Neural cell (in vitro differentiated cells): ENCODE data around the gene EPS8L2. TPM values are rescaled to one million over a fixed set of nuclear protein-coding genes. Genes with fewer than 3 reads are reported as not detected.

Source experiments
- H2AFZ ChIP-seq: fragments of 200-600, 300-800 bp; sonication (generic), shearing (Covaris generic); 2 replicates; pipeline ENCODE4 v1.6.0; 2014; ENCODE audit warnings: low read depth, mild to moderate bottlenecking, antibody characterized with exemption, low read length, moderate library complexity
- H3F3A ChIP-seq: fragments of 200-600 bp; shearing (Covaris generic); 2 replicates; pipeline ENCODE4 v1.6.1; 2016; ENCODE audit warnings: mild to moderate bottlenecking, moderate library complexity, mixed read lengths, antibody characterized with exemption, low read length; ENCODE audit not compliant: insufficient read depth, poor library complexity, severe bottlenecking
- H3K27ac ChIP-seq: fragments of 200-600, 300-800 bp; sonication (generic), shearing (Covaris generic); 2 replicates; pipeline ENCODE4 v1.5.1; 2014; ENCODE audit warnings: mild to moderate bottlenecking, low read length, moderate library complexity
- H3K27me3 ChIP-seq: fragments of 300-800, 200-600 bp; sonication (generic), shearing (Covaris generic); 2 replicates; pipeline ENCODE4 v1.6.0; 2014; ENCODE audit warnings: mild to moderate bottlenecking, low read depth, low read length, moderate library complexity; ENCODE audit not compliant: insufficient read depth
- H3K36me3 ChIP-seq: fragments of 300-800, 200-600 bp; sonication (generic), shearing (Covaris generic); 2 replicates; pipeline ENCODE4 v1.5.1; 2014; ENCODE audit warnings: mild to moderate bottlenecking, antibody characterized with exemption, low read length, moderate library complexity; ENCODE audit not compliant: insufficient read depth
- H3K4me2 ChIP-seq: fragments of 300-800, 200-600 bp; sonication (generic), shearing (Covaris generic); 2 replicates; pipeline ENCODE4 v1.6.0; 2014; ENCODE audit warnings: mild to moderate bottlenecking, low read length
- H3K4me3 ChIP-seq: fragments of 300-800, 200-600 bp; sonication (generic), shearing (Covaris generic); 2 replicates; pipeline ENCODE4 v1.5.1; 2014; ENCODE audit warnings: mild to moderate bottlenecking, low read length, moderate library complexity
- H3K79me2 ChIP-seq: fragments of 200-600 bp; shearing (Covaris generic); replicated peaks from 2 replicates; pipeline ENCODE4 v1.6.0; 2014; ENCODE audit warnings: mild to moderate bottlenecking, low read length, moderate library complexity; ENCODE audit not compliant: insufficient read depth
- H3K9ac ChIP-seq: fragments of 300-800, 200-600 bp; sonication (generic), shearing (Covaris generic); 2 replicates; pipeline ENCODE4 v1.6.1; 2016; ENCODE audit warnings: mild to moderate bottlenecking, low read length, mixed read lengths
- H3K9me2 ChIP-seq: fragments of 200-600 bp; shearing (Covaris generic); 2 replicates; pipeline ENCODE4 v1.6.1; 2016; ENCODE audit warnings: mild to moderate bottlenecking, low read length, mixed read lengths; ENCODE audit not compliant: insufficient read depth
- H3K9me3 ChIP-seq: fragments of 200-600, 300-800 bp; sonication (generic), shearing (Covaris generic); 2 replicates; pipeline ENCODE4 v1.6.1; 2016; ENCODE audit warnings: mild to moderate bottlenecking, mixed run types, low read length, moderate library complexity, mixed read lengths
- H4K20me1 ChIP-seq: fragments of 200-600 bp; shearing (Covaris generic); 2 replicates; pipeline ENCODE4 v1.6.1; 2016; ENCODE audit warnings: mild to moderate bottlenecking, mixed run types; ENCODE audit not compliant: insufficient read depth
- EP300 ChIP-seq: fragments of 450-650 bp; conservative IDR thresholded peaks from 2 replicates; pipeline ENCODE4 v1.6.1; 2014; ENCODE audit warnings: antibody characterized with exemption, mild to moderate bottlenecking, moderate library complexity; ENCODE audit not compliant: poor library complexity, severe bottlenecking
- EZH2 ChIP-seq: fragments of 200-600, 300-800 bp; shearing (Covaris generic), sonication (generic); IDR thresholded peaks from 2 replicates; pipeline ENCODE4 v1.6.1; 2014; ENCODE audit warnings: antibody characterized with exemption, low read length, borderline replicate concordance, mild to moderate bottlenecking; ENCODE audit not compliant: insufficient read depth, poor library complexity, severe bottlenecking
- MXI1 ChIP-seq: fragments of 450-650 bp; conservative IDR thresholded peaks from 2 replicates; pipeline ENCODE4 v1.6.1; 2014; ENCODE audit warnings: antibody characterized with exemption, mild to moderate bottlenecking; ENCODE audit not compliant: poor library complexity, severe bottlenecking
- POLR2AphosphoS5 ChIP-seq: IDR thresholded peaks from 2 replicates; pipeline ENCODE4 v1.6.1; 2012
- RAD21 ChIP-seq: fragments of 450-650 bp; conservative IDR thresholded peaks from 2 replicates; pipeline ENCODE4 v1.6.1; 2014; ENCODE audit warnings: antibody characterized with exemption, mild to moderate bottlenecking, moderate library complexity
- SMC3 ChIP-seq: fragments of 450-650 bp; conservative IDR thresholded peaks from 2 replicates; pipeline ENCODE4 v1.6.1; 2014; ENCODE audit warnings: antibody characterized with exemption, mild to moderate bottlenecking, moderate library complexity; ENCODE audit not compliant: poor library complexity
- TAF1 ChIP-seq: IDR thresholded peaks from 2 replicates; pipeline ENCODE4 v1.6.1; 2012; ENCODE audit warnings: low read depth
- polyA plus RNA-seq: library from polyadenylated mRNA; depleted of rRNA; stranded (reverse); fragments of >200 nt; gene quantifications from 2 replicates; pipeline ENCODE4 v1.2.3, GENCODE V29; 2014
- TF ChIP-seq, protein P1 (sequence below): fragments of 450-650 bp; IDR thresholded peaks from 2 replicates; pipeline ENCODE4 v1.5.1; 2014; ENCODE audit warnings: antibody characterized with exemption, mild to moderate bottlenecking, moderate library complexity; ENCODE audit not compliant: poor library complexity, severe bottlenecking
- TF ChIP-seq, protein P2 (sequence below): IDR thresholded peaks from 2 replicates; pipeline ENCODE4 v1.6.1; 2012; ENCODE audit warnings: borderline replicate concordance

EPS8L2 gene
- polyA plus RNA-seq, 1 donor from 2014 or later: 7.5 TPM

DNA sequence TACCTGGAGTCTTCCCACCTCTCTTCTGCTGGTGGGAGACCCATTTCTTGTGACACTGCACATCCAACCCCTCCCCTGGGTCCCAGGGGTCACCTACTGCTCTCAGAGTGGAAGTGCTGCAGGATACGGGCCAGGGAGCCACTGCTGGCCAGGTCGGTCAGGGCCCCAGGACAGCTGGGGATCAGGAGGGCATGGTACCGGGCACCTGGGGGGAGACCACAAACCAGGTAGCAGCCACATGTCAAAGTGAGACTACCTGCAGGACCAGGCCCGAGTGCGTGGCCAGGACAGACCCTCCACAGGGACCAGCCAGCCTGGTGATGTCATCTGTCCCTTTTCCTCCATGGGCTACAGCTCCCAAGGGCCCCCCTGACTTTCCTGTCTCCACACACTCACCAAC is 67.4 kb downstream of the EPS8L2 start:
- H3K4me2 ChIP-seq: no peak overlapping the region
- H3K9me2 ChIP-seq: no peaks in the 10 kb centered on the region
- no peak for TF ChIP-seq SMC3
- TF ChIP-seq RAD21: no peak
- no peak for TF ChIP-seq TAF1
- TF ChIP-seq EZH2: no peak
- H3F3A ChIP-seq: no peaks in the 10 kb centered on the region
- peaks cover 3% of the 10 kb centered on the region for H4K20me1 ChIP-seq
- H3K9ac ChIP-seq: no peak overlapping the region
- H2AFZ ChIP-seq: no peak overlapping the region
- no peaks in the 10 kb centered on the region for H3K9me3 ChIP-seq
- no peaks in the 10 kb centered on the region for H3K27me3 ChIP-seq
- H3K36me3 ChIP-seq: no peaks in the 10 kb centered on the region
- H3K79me2 ChIP-seq: peaks cover 30% of the 10 kb centered on the region
- H3K4me3 ChIP-seq: no peak overlapping the region
- H3K27ac ChIP-seq: no peak overlapping the region

DNA sequence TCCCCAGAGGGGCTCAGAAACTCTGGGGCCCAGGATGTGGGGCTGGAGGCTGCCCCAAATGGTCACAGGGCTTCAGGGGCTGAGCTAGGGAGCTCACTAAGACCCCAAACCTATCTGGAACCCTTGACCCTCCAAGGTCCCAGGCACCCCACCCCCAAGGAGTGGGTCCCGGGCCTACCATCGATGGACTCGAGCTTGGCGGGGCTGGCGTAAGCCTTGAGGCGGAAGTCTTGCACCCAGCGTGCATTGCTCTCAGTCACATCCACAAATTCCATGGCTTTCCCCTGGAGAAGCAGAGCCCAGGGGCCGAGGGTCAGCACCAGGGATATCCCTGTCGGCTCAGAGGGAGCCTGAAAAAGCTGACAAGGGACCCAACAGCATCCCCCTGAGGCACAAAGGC is 67.8 kb downstream of the EPS8L2 start:
- TF ChIP-seq, protein P1, sequence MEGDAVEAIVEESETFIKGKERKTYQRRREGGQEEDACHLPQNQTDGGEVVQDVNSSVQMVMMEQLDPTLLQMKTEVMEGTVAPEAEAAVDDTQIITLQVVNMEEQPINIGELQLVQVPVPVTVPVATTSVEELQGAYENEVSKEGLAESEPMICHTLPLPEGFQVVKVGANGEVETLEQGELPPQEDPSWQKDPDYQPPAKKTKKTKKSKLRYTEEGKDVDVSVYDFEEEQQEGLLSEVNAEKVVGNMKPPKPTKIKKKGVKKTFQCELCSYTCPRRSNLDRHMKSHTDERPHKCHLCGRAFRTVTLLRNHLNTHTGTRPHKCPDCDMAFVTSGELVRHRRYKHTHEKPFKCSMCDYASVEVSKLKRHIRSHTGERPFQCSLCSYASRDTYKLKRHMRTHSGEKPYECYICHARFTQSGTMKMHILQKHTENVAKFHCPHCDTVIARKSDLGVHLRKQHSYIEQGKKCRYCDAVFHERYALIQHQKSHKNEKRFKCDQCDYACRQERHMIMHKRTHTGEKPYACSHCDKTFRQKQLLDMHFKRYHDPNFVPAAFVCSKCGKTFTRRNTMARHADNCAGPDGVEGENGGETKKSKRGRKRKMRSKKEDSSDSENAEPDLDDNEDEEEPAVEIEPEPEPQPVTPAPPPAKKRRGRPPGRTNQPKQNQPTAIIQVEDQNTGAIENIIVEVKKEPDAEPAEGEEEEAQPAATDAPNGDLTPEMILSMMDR: no peak
- no peak for TF ChIP-seq SMC3
- Histone ChIP-seq H3F3A (no peaks in the 10 kb centered on the region), H3K79me2 (peaks cover 31% of the 10 kb centered on the region), H3K27ac (no peak overlapping the region), H3K9ac (no peak overlapping the region), H3K27me3 (no peaks in the 10 kb centered on the region), H3K4me2 (no peak overlapping the region), H3K4me3 (no peak overlapping the region), H3K9me3 (no peaks in the 10 kb centered on the region), H2AFZ (no peak overlapping the region), H3K9me2 (no peaks in the 10 kb centered on the region), H4K20me1 (peaks cover 3% of the 10 kb centered on the region), H3K36me3 (no peaks in the 10 kb centered on the region)

DNA sequence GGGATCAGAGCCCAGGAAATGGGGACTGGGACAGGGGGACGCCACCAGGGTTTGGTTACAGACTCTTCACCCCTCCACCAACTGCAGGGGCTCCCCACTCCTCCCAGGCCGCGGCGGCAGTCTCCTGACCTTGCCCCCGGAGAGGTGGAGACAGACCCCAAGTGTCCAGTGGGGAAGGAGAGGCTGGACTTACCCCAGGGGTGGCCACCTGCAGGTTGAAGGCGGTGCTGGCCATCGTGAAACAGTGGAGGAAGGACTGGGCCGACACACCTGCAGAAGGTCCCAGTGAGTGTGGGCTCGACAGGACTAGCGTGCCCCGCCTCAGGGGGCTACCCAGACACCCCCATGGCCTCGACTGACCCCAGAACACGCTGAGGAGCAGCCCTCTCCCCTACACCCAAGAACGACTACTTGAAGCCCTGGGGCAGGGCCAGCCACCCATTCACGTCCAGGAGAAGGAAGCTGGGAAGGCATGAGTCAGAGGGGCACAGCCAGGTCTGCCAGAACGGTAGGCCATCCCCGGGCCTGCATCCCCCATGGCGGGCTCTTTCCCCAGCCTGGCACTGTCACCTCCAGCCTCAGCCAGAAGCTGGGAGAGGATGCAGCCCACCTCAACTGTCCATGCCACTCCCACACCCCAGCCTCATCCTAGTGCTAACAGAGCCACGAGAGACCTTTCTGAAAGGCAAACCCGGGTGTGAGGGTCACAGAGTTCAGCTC is 69.0 kb downstream of the EPS8L2 start:
- TF ChIP-seq RAD21 (no peak), TAF1 (no peak), POLR2AphosphoS5 (no peak), EZH2 (no peak), MXI1 (no peak), SMC3 (no peak), EP300 (no peak)
- TF ChIP-seq, protein P2, sequence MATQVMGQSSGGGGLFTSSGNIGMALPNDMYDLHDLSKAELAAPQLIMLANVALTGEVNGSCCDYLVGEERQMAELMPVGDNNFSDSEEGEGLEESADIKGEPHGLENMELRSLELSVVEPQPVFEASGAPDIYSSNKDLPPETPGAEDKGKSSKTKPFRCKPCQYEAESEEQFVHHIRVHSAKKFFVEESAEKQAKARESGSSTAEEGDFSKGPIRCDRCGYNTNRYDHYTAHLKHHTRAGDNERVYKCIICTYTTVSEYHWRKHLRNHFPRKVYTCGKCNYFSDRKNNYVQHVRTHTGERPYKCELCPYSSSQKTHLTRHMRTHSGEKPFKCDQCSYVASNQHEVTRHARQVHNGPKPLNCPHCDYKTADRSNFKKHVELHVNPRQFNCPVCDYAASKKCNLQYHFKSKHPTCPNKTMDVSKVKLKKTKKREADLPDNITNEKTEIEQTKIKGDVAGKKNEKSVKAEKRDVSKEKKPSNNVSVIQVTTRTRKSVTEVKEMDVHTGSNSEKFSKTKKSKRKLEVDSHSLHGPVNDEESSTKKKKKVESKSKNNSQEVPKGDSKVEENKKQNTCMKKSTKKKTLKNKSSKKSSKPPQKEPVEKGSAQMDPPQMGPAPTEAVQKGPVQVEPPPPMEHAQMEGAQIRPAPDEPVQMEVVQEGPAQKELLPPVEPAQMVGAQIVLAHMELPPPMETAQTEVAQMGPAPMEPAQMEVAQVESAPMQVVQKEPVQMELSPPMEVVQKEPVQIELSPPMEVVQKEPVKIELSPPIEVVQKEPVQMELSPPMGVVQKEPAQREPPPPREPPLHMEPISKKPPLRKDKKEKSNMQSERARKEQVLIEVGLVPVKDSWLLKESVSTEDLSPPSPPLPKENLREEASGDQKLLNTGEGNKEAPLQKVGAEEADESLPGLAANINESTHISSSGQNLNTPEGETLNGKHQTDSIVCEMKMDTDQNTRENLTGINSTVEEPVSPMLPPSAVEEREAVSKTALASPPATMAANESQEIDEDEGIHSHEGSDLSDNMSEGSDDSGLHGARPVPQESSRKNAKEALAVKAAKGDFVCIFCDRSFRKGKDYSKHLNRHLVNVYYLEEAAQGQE: no peak
- no peak overlapping the region for H3K9ac ChIP-seq
- no peak overlapping the region for H3K27ac ChIP-seq
- H3K9me3 ChIP-seq: no peaks in the 10 kb centered on the region
- no peak overlapping the region for H3K4me2 ChIP-seq
- H3K27me3 ChIP-seq: no peaks in the 10 kb centered on the region
- H3K9me2 ChIP-seq: no peaks in the 10 kb centered on the region
- peaks cover 3% of the 10 kb centered on the region for H4K20me1 ChIP-seq
- no peak overlapping the region for H3K4me3 ChIP-seq
- H3K36me3 ChIP-seq: no peaks in the 10 kb centered on the region
- no peak overlapping the region for H2AFZ ChIP-seq
- no peaks in the 10 kb centered on the region for H3F3A ChIP-seq
- peaks cover 31% of the 10 kb centered on the region for H3K79me2 ChIP-seq
